Astrocyte (in vitro differentiated cells and primary cell): ENCODE results near the gene CTNNA2.

Source experiments
- EZH2 ChIP-seq: IDR thresholded peaks from 2 replicates; pipeline ENCODE4 v1.6.1; 2012; ENCODE audit warnings: mild to moderate bottlenecking, low read length, inconsistent platforms; ENCODE audit not compliant: insufficient read depth
- TF ChIP-seq, protein P1 (sequence below): IDR thresholded peaks from 2 replicates; pipeline ENCODE4 v1.5.1; 2011; ENCODE audit warnings: low read depth, mild to moderate bottlenecking, inconsistent platforms, low read length, moderate library complexity; ENCODE audit not compliant: insufficient read depth

DNA sequence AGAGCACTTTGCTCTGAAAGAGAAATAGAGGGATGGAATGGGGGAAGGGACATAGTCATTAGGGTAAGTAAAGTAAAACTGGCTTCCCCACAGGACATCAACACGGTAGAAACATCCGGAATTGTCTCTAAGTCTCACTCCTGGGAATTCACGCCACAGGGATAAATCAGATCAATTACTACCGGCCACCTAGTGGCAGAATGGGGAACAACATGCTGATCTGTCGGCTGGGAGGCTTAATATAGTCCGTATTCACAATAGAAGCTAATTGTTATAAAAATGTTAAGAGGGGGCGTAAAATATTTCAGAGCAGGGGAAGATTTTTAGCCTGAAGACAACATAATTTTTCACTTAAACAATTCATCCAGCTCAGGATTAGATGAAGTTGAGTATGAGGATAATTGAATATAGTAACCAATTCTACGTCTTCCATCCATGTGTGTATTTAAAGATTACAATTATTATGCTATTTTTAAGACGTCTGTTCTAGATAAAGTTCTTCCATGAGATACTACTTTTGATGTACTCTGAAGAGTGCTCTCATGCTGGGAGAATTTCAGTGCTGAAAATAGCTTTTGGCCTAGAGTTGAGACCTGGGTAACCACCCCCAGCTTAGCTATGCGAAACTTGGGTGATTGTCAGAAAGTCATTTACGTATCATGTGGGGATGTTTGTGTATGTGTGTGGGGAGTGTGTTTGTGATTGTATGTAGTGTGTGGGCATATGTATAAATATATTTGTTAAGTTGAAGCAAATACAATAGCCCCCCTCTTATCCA, 726.0 kb downstream of the CTNNA2 start:
- TF ChIP-seq, protein P1, sequence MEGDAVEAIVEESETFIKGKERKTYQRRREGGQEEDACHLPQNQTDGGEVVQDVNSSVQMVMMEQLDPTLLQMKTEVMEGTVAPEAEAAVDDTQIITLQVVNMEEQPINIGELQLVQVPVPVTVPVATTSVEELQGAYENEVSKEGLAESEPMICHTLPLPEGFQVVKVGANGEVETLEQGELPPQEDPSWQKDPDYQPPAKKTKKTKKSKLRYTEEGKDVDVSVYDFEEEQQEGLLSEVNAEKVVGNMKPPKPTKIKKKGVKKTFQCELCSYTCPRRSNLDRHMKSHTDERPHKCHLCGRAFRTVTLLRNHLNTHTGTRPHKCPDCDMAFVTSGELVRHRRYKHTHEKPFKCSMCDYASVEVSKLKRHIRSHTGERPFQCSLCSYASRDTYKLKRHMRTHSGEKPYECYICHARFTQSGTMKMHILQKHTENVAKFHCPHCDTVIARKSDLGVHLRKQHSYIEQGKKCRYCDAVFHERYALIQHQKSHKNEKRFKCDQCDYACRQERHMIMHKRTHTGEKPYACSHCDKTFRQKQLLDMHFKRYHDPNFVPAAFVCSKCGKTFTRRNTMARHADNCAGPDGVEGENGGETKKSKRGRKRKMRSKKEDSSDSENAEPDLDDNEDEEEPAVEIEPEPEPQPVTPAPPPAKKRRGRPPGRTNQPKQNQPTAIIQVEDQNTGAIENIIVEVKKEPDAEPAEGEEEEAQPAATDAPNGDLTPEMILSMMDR, result peak; percentile 64
- TF ChIP-seq EZH2, result no peak
